Cardiac muscle cell (in vitro differentiated cells and primary cell): ENCODE results near the gene TREML1. TPM values are rescaled to one million over a fixed set of nuclear protein-coding genes. Genes with fewer than 3 reads are reported as not detected.

Source experiments
- DNase-seq, 2 donors: peaks; one replicate each; pipeline versions ENCODE4 v3.0.0 to v3.0.0-alpha.2; 2010 to 2017; ENCODE audit warnings: low read depth in 1 of 2, low spot score in 1 of 2
- H3K27ac ChIP-seq: fragments of 200-600 bp; sonication (generic); 2 replicates; pipeline ENCODE4 v1.5.1; 2016
- H3K27me3 ChIP-seq: fragments of 200-600 bp; sonication (generic); 2 replicates; pipeline ENCODE4 v1.6.0; 2016; ENCODE audit warnings: control low read depth
- H3K36me3 ChIP-seq: fragments of 200-600 bp; sonication (generic); 2 replicates; pipeline ENCODE4 v1.5.1; 2016; ENCODE audit warnings: control low read depth
- H3K4me1 ChIP-seq: fragments of 200-600 bp; sonication (generic); 2 replicates; pipeline ENCODE4 v1.8.1; 2017; ENCODE audit warnings: low read depth, mild to moderate bottlenecking, mixed run types
- H3K4me3 ChIP-seq: fragments of 200-600 bp; sonication (generic); 2 replicates; pipeline ENCODE4 v1.5.1; 2016; ENCODE audit warnings: mild to moderate bottlenecking
- H3K9me3 ChIP-seq: fragments of 200-600 bp; sonication (generic); 2 replicates; pipeline ENCODE4 v1.5.1; 2017; ENCODE audit warnings: low read depth, mild to moderate bottlenecking, control low read depth
- polyA plus RNA-seq: library from polyadenylated mRNA; unstranded; fragments of >200 nt; fragmentation: Nextera tagmentation; extraction: Ambion mirVana; gene quantifications from 2 replicates; pipeline ENCODE4 v1.2.1, GENCODE V29; 2016
- total RNA-seq: library from RNA; depleted of rRNA; stranded (reverse); fragments of >200 nt; gene quantifications from 2 replicates; pipeline ENCODE4 v1.2.3, GENCODE V29; 2016
- TF ChIP-seq, protein P1 (sequence below): IDR thresholded peaks from 2 replicates; pipeline ENCODE4 v1.5.1; 2012; ENCODE audit warnings: low read depth, mild to moderate bottlenecking, low read length

TREML1 gene
- total and polyA plus RNA-seq, 2 experiments from 2014 or later = not detected

DNA sequence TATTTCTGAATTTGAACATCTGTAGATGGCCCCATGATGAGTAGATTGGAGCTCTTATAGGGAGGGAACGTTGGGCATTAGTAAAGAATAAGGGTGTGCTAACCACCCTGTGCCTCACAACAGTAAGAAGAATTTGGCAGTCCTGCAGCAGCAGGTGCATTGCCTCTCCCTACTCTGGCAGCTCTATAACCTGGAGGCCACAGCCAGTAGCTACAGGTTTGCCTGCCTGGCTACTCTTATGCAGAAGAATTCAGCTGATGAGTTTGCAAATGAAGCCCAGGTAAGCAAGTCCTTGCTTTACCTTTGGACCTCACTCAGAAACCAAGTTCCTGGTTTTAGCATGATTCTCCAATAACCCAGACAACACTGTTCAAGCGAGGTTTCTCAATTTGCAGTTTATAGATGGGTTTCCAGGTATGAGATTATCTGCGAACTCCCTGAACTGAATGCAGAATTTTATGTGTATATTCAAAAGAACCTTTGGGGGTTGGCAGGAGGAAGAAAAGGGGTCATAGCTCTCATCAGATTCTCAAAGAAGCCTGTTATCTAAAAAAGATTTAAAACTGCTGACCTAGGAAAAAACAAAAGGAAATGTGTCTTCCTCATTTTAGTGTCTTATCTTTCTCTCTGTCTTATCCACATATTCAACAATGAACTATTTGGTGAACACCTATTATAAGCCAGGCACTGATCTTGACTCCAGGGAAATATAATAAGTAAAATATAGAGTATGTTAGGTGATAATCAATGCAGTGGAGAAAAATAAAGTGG is 18.9 kb downstream of the TREML1 start:
- TF ChIP-seq, protein P1, sequence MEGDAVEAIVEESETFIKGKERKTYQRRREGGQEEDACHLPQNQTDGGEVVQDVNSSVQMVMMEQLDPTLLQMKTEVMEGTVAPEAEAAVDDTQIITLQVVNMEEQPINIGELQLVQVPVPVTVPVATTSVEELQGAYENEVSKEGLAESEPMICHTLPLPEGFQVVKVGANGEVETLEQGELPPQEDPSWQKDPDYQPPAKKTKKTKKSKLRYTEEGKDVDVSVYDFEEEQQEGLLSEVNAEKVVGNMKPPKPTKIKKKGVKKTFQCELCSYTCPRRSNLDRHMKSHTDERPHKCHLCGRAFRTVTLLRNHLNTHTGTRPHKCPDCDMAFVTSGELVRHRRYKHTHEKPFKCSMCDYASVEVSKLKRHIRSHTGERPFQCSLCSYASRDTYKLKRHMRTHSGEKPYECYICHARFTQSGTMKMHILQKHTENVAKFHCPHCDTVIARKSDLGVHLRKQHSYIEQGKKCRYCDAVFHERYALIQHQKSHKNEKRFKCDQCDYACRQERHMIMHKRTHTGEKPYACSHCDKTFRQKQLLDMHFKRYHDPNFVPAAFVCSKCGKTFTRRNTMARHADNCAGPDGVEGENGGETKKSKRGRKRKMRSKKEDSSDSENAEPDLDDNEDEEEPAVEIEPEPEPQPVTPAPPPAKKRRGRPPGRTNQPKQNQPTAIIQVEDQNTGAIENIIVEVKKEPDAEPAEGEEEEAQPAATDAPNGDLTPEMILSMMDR = no peak
- no peak for DNase-seq
- Histone ChIP-seq H3K4me3 (no peak overlapping the region), H3K4me1 (no peaks in the 10 kb centered on the region), H3K27me3 (no peaks in the 10 kb centered on the region), H3K36me3 (no peaks in the 10 kb centered on the region), H3K27ac (no peak overlapping the region), H3K9me3 (no peaks in the 10 kb centered on the region)

- no peaks in the 10 kb centered on the region for H3K27me3 ChIP-seq
- H3K9me3 ChIP-seq = no peaks in the 10 kb centered on the region
- no peaks in the 10 kb centered on the region for H3K36me3 ChIP-seq
- no peaks in the 10 kb centered on the region for H3K4me1 ChIP-seq
- H3K27ac ChIP-seq = no peak overlapping the region
- DNase-seq = no peak
- TF ChIP-seq, protein P1 = no peak
- H3K4me3 ChIP-seq = no peak overlapping the region
Observed at GRCh38 chr6:41132254-41132653, 21.9 kb downstream of the TREML1 start.

DNA sequence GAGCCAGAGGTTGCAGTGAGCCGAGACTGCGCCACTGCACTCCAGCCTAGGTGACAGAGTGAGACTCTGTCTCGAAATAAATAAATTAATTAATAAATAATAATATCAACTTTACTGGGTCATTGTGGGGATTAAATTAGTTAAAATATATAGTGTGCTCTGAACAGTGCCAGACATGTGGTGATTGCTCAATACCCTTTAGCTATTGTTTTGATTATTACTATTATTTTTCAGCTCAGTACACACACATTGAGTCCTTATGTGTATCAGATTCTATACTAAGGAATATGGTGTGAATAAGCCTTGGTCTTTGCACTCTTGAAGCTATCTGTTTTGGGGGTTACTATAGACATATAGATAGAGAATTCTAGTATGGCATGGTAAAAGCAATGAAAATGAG is 28.9 kb downstream of the TREML1 start:
- H3K36me3 ChIP-seq = no peaks in the 10 kb centered on the region
- H3K4me3 ChIP-seq = no peak overlapping the region
- DNase-seq = no peak
- H3K4me1 ChIP-seq = peaks cover 12% of the 10 kb centered on the region
- H3K27me3 ChIP-seq = no peaks in the 10 kb centered on the region
- H3K27ac ChIP-seq = no peak overlapping the region
- no peaks in the 10 kb centered on the region for H3K9me3 ChIP-seq
- TF ChIP-seq, protein P1 = no peak

GRCh38 chr6:41122918-41123317 is 31.2 kb downstream of the TREML1 start:
- Histone ChIP-seq H3K27me3 (no peaks in the 10 kb centered on the region), H3K4me1 (peaks cover 12% of the 10 kb centered on the region), H3K27ac (no peak overlapping the region), H3K9me3 (no peaks in the 10 kb centered on the region), H3K36me3 (no peaks in the 10 kb centered on the region), H3K4me3 (no peak overlapping the region)
- DNase-seq = peak in 1 of 2 donors; percentile 61
- TF ChIP-seq, protein P1 = no peak

- no peaks in the 10 kb centered on the region for H3K36me3 ChIP-seq
- TF ChIP-seq, protein P1 = no peak
- DNase-seq = no peak
- peaks cover 12% of the 10 kb centered on the region for H3K4me1 ChIP-seq
- no peaks in the 10 kb centered on the region for H3K27me3 ChIP-seq
- H3K27ac ChIP-seq = no peak overlapping the region
- no peak overlapping the region for H3K4me3 ChIP-seq
- H3K9me3 ChIP-seq = no peaks in the 10 kb centered on the region
Observed at GRCh38 chr6:41122373-41122772, 31.8 kb downstream of the TREML1 start.
